Kidney glomerular epithelial cell (primary cell): ENCODE data around the gene ALOXE3.

Experiments
- DNase-seq: peaks from one replicate; lab custom pipeline; 2025; lab: John Stamatoyannopoulos, UW

ALOXE3 gene

DNA sequence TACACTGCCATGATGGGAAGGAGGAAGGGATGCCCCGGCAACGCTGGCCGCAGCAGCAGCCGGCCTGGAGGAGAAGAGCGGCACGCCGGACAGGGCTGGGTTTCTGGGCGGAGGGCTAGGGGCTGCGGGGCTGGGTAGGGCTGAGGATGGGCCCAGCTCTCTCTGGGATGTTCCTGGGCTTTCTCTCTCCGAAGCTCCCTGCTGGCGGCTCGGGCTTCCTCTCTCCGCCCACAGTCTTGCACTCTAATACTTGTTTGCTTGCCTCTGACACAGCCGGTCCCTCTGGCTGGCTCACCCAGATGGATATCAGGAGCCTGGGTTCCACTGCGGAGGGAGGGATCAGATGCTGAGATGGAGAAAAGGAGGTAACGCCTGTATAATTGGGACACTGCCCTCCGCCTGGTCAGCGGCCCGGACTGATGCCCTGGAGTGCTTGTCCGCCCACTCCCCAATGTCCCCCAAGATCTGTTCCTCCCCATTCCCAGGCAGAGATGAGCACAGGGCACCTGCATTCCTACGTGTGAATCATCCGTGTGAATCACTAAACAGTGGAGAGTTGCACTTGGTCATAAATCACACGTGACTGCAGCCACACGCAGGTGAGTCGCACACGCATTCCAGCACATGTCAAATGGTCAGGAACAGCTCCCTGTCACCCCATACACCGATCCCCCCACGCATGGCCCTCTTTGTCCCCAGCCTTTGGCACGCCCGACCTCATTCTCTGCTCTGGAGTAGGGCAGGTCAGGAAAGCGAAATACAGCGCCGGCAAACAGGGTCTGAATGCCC lies at the start of gene ALOXE3:
ALOXE3 (minus strand) TSS at position 535 of the 789 bp plus-strand sequence; CDS start at position 11, 524 bp downstream.
- peak; percentile 91 for DNase-seq

DNA sequence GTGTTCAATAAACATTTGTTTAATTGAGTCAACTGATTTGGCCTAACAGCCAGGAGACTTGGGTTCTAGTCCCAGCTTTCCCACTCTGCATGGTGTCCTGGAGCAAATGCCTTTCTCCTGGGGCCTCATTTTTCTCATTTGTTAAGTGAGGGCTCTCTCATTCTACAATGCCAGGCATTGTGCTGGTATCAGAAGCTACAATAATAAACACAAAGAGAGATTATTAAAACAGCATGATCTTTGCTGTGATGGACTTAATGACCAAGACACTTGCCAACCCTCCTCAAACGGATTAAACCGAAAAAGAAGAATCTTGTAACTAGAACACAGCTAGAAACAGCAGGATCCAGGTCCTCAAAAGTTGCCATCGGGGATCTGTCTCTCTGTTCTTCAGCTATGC lies 49.2 kb upstream of the ALOXE3 start:
- DNase-seq, result no peak

- DNase-seq, result no peak
These were observed 48.4 kb upstream of the ALOXE3 start for GRCh38 chr17:8166731-8167130.

DNA sequence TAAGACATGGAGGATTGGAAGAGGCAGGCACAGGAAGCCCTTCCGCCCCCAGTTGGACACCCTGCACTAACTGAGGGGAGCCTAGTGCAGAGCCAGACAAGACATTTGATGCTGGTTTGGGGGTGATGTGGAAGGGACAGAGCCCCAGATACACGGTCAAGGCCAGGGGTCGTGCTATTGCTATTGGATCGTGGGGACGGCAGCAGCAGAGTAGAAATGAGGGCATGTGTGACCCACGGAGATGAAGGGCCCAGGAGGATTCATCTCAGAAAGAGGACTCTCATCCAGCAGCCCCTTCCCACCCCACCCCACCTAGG lies 46.5 kb upstream of the ALOXE3 start:
- no peak for DNase-seq

DNA sequence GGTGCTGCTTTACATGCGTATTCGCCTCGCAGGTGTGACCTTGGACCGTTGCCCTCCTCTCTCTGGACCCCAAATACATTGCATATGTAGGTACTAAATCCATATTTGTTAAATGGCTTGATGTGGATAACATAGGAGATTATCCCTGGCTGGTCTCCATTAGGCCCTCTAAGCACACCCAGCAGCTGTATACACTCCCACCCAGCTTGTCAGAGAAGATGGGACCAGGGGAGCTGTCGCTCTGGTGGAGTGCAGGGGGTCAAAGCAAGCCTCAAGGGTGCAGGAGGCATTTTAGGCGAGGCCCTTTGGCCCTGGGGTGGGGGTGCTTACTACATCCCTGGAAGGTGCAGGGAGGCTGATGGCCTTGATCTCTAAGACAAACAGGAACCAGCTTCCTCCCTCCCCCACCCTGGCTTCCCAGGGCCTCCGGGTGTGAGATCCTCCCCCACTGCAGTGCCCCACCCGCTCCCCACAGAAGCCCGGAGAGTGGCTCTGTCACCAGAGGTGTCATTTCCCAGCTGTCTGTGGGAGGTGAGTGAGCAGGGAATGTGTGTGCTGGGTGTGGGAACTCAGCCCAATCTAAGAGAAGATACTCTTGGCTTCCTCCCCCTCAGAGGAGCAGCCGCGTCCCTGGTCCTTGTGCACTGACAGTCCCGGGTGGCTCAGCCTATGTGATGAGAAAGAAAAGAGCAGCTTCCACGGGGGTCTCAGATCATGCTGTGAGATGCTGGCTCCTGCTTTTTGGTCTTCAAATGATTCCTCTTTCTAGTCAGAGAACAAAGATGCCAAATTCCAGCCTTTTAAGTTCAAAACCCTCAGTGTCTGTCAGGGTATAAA lies 45.9 kb upstream of the ALOXE3 start:
- peak; percentile 40 for DNase-seq

GRCh38 chr17:8162997-8163977 lies 45.0 kb upstream of the ALOXE3 start:
- DNase-seq, result no peak

DNA sequence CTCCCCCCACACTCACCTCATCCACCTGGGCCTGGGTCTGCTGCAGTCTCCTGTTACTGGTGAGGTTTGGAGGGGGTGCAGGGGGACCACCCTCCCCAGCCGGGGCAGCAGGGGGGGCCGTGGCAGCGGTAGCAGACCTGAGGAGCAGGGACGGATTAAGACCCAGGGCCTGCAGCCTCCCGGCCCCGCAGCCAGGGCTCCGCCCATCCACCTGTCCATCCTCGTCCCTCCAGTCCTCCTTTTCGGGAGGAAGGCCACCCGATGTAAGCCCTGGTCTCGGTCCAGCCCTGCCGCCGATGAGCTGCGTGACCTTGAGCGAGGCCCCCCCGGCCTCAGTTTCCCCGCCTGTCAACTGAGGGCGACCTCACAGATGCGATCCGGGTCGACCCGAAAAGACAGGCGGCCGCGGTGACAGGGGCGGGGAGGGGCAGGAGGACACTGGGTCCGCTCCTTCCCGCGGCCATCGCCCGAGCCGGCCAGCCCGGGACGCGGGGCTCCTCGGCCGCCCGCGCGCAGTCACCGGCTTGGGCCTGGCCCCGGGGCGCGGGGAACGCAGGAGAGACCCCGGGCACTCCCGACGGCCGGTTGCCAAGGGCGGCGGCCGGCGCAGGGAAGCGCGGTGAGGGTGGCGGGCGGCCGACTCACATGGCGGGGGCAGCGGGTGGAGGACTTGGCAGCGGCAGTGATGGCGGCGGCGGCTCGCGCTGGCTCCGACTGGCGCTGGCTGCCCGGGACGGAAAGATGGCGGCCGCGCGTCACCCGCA lies 44.1 kb upstream of the ALOXE3 start, which contains the start of gene VAMP2:
VAMP2 (minus strand) TSS at position 716 of the 764 bp plus-strand sequence; CDS start at position 647, 69 bp downstream.
- DNase-seq, result peak; percentile 30

DNA sequence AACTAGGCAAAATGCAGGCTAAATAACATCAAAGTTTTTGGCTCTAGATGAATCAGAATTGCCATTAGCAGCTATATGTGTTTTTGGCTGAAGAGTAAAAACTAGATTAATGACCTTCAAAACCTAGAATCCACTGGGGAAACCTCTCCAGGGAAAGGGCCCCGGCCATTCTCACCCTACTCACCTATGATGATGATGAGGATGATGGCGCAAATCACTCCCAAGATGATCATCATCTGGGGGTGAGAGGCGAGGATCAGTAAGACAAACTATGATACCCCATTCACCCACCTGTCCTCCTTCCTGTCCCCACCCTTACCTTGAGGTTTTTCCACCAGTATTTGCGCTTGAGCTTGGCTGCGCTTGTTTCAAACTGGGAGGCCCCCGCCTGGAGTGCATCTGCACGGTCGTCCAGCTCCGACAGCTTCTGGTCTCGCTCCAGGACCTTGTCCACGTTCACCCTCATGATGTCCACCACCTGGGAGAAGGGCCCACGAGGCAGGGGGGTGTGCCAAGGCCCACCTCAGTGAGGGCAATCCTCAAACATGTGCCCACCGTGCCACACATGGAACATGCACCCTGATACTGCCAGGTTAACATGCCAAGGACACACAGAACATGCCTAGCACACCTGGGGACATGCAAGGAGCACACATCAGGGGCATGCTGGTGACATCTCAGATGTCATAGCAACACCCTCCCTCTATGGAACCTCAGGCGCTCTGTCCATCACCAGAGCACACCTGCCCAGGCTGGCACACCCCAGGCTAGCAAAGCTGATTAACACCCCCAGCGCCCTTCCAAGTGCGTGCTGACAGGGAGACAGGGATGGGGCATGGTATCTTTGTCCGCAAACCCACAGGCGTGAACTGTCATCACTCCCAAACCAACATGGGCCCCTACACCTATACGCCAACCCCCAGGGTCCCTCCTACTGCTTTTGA lies 43.2 kb upstream of the ALOXE3 start:
- DNase-seq, result no peak

DNA sequence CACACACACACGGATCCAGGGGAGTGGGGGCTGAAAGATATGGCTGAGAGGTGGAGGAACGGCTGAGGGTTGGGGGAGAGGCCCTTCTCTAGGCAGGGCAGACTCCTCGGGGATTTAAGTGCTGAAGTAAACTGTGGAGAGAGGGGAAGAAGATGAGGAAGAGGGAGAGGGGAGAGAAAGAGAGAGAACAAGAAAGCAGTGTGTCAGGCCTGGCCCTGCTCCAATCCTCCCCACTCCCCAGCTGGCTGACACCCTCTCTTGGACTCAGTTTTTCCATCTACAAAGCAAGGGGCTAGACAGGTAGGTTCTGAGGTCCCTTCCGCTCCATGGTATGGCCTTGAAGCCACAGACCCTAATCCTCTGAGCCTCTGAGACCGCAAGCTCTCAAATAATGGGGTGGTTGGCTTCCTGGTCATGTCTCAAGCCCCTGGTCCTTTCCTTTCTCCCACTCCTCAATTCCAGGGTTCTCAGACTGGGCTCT lies 42.5 kb upstream of the ALOXE3 start:
- DNase-seq, result no peak

DNA sequence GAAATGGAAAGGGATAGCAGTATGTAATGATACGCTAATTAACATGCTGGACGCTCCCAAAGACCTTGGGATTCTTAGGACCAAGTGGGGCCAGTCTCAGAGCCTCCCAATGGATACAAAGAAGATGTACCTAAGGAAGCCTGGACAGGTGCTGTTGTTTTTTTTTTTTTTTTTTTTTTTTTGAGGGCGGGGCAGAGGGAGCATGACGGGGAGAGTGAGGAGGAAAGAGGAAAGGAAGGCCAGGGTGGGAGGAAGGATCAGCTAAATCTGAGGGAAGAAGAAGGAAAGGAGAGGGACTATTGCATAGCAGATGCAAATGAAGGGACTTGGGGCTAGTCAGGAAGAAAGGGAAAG lies 41.9 kb upstream of the ALOXE3 start:
- no peak for DNase-seq

- no peak for DNase-seq
These were observed 41.3 kb upstream of the ALOXE3 start for GRCh38 chr17:8159459-8160223.

- no peak for DNase-seq
These were observed 40.7 kb upstream of the ALOXE3 start for GRCh38 chr17:8159032-8159400.

- DNase-seq, result peak; percentile 60
These were observed 40.1 kb upstream of the ALOXE3 start for GRCh38 chr17:8158267-8159031.

GRCh38 chr17:8156246-8156992 lies 38.1 kb upstream of the ALOXE3 start:
- DNase-seq, result peak; percentile 100

GRCh38 chr17:8155996-8156245 lies 37.6 kb upstream of the ALOXE3 start:
- DNase-seq, result no peak

- no peak for DNase-seq
These were observed 37.1 kb upstream of the ALOXE3 start for GRCh38 chr17:8155231-8155995.

- DNase-seq, result no peak
These were observed 36.4 kb upstream of the ALOXE3 start for GRCh38 chr17:8154608-8155155.
